SW 1271 (cell line): ENCODE data around the gene DLG2.

Experiments used
- DNase-seq, 2 experiments: peaks; one replicate each; lab custom pipeline; 2025; lab: John Stamatoyannopoulos, UW

Gene DLG2

DNA sequence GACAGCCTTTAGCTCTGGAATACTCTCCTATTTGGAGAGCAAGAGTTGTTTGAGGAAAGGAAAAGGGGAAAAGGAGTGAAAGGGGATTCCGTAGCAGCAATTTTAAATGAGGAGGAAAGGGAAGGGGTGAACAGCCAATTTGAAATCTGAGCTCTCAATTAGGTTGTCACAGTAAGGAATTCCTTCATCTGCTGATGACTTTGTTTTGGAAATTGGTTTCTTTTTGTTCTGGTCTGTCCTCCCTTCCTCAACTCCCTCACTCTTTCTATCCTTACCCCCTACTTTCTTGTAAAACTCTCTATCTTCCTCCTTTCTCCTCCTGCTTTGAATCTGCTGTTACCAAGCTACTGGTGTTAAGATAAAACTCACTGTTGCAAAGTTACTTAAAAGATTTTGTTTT, 1155.6 kb downstream of the DLG2 start:
- no peak for DNase-seq

DNA sequence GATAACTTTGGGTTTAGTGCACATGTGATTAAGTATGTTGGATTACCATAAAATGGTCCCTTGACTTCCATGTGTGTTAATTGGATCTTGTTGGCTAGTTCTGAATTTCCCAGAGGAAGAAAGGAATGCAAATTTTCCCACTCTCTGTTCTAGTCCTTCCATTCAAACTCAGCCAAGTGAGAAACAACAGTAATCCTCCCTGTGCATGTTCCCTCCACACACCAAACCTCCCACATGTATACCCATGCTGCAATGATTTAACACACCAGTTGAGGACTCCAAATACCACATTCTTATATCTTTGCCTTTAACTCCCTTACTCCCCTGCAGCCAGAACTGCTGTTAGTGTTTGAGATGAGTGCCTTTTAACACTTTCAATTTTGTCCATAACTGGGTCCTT, 1158.9 kb downstream of the DLG2 start:
- DNase-seq: no peak

DNA sequence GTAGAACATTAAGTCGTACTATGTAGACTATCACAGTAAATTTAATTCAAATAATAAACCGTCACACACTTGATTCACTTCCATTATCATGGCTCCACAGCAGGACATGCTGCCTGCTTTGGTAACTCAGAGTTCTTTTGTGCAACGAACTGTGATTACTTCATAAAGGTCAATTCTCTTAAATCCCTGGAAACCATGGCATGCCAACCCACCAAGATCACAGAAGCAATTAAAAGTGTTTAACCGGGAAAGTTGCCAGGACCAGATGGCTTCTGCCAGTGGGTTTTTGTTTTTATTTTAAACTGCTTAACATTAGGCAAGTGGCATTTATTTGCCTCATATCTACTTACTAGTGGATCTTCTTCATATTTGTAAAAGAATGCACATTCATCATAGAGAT, 1162.1 kb downstream of the DLG2 start:
- DNase-seq: no peak

GRCh38 chr11:84455691-84456090, 1171.5 kb downstream of the DLG2 start:
- DNase-seq: no peak

- DNase-seq: no peak
Measured at GRCh38 chr11:84452211-84452610, 1174.9 kb downstream of the DLG2 start.

GRCh38 chr11:84438565-84438964, 1188.6 kb downstream of the DLG2 start:
- no peak for DNase-seq

- DNase-seq: no peak
Measured at GRCh38 chr11:84437071-84437980, 1189.8 kb downstream of the DLG2 start.

- no peak for DNase-seq
Measured at GRCh38 chr11:84430661-84431060, 1196.5 kb downstream of the DLG2 start.

GRCh38 chr11:84425673-84426072, 1201.5 kb downstream of the DLG2 start:
- DNase-seq: no peak

- DNase-seq: no peak
Measured at GRCh38 chr11:84420271-84420670, 1206.9 kb downstream of the DLG2 start.

- DNase-seq: no peak
Measured at GRCh38 chr11:84419616-84420015, 1207.5 kb downstream of the DLG2 start.

DNA sequence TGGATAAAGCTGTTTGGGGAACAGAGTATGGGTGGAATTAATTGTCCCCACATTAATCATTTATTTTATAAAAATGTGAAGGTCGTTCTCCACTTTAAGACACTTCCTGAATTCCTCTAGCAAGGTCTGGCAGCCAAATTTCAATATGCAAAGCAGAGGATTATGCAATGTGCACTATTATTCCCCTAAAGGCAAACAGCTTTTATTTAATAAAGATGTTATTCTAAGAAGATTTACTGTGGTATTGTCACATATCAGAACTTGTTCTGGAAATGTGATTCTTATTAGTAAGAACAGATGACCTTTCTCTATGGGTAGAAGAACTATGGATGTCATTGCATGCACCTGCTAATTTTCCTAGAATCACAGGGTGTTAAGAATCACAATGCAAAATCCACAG, 1212.2 kb downstream of the DLG2 start:
- DNase-seq: no peak

- DNase-seq: no peak
Measured at GRCh38 chr11:84413549-84413948, 1213.6 kb downstream of the DLG2 start.

- no peak for DNase-seq
Measured at GRCh38 chr11:84412862-84413261, 1214.3 kb downstream of the DLG2 start.

DNA sequence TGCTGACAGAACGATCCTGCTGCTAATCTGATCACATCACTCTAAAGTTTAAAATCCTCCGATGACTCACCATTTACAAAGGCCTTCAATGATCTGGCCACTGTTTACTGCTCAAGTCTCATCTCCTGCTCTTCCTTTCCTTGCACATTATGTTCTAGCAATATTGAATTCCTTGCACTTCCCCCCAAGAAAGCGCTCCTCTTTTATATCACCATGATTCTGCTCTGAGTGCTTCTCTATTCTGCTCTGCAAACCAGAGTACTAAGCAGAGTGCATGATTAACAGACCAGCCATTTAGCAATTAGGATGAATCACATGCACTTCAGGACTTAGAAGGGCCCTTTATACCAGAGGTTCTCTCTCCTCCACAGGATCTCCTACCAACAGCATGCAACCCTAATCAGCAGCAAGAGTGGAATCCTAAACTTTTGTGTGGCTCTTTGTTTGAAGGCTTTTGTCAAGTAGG, 1218.2 kb downstream of the DLG2 start:
- DNase-seq: no peak

GRCh38 chr11:84407091-84407490, 1220.1 kb downstream of the DLG2 start:
- no peak for DNase-seq

- DNase-seq: peak in 1 of 2 experiments; percentile 15
Measured at GRCh38 chr11:84398017-84398626, 1229.0 kb downstream of the DLG2 start.

- DNase-seq: no peak
Measured at GRCh38 chr11:84396521-84396920, 1230.6 kb downstream of the DLG2 start.

DNA sequence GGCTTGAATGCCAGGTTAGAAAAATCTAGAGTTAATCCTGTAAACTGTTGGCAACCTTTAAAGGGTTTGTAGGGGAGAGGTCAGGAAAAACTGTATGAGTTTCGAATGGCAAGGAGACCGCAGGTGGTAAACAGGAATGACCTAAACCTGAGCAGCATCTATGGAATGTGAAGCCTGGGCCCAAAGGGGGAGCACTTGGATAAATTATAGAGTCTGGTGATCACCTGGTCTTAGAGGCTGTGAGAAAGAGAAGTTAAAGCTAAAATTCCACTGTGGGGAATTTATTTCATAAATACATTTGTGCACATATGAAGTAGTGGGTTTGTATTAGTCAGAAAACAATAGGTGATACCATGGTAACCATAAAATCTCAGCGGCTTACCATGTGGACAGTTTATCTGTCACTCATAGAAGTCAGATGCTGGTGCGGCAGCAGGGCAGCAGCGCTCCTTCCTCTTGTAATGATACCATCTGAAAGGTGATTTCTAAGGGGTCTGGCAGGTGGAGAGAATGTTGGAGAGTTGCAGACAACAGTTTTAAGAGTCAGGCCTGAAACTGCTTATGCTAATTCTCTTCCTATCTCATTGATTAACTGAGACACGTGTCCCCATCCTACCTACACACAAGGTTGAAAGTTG, 1236.6 kb downstream of the DLG2 start:
- no peak for DNase-seq

- no peak for DNase-seq
Measured at GRCh38 chr11:84389696-84390095, 1237.4 kb downstream of the DLG2 start.

GRCh38 chr11:84384731-84385130, 1242.4 kb downstream of the DLG2 start:
- DNase-seq: peak in 1 of 2 experiments; percentile 44

DNA sequence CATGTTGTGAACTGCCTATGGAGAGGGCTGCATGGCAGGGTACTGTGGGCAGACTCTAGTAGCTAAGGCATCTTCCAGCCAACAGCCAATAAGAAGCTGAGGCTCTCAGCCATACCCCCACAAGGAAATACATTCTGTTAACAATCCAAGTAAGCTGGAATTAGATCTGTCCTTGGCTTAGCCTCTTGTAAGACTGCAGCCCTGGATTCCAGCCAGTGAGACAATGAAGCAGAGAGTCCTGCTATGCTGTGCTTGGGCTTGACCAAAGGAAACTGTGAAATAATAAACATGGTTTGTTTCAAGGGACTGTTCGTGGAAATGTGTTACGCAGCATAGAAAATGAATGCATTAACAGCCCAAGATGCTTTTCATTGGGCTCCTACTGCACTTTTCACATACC, 1243.6 kb downstream of the DLG2 start:
- no peak for DNase-seq

DNA sequence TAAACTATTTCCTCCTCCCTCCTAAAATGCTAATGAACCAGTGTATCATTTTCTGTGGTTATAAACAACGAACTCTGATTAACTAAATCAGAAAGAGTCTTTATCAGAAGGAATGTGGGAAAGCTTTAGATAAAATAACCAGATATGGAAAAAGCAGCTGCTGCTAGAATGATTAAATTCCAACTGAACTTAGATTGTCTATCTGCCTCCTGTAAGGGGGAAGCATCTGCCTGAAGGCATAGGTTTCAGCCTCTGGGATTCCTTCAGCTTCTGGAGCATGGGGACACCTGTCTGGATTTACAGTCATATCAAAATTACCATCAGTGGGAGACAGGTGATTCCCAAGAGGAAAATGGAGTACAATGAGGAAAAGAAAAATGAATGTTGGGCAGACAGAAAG, 1245.5 kb downstream of the DLG2 start:
- no peak for DNase-seq
